Measurements from ENCODE around the gene RPL29. TPM values are rescaled to one million over a fixed set of nuclear protein-coding genes. Genes with fewer than 3 reads are reported as not detected.

Gene RPL29
- total RNA-seq, 4 donors from 2014 or later: 1,428 to 2,708 (median 2,246) TPM

DNA sequence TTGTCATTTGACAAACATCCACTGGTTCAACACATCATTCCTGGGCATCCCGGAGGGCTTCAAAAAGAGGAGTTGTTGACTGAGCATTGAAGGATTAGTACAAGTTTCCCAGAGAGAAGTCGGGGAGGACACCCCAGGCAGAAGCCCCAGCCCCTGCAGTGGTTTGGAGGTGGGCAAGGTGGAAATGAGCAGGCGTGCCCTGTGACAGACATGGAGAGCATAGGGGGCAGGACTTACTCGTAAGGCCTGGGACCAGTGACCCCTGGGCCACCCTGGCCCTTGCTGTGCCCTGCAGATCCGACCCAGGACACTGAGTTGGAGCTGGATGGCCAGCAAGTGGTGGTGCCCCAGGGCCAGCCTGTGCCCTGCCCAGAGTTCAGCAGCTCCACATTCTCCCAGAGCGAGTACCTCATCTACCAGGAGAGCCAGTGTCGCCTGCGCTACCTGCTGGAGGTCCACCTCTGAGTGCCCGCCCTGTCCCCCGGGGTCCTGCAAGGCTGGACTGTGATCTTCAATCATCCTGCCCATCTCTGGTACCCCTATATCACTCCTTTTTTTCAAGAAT is 47.6 kb downstream of the RPL29 start:
- H3K36me3 ChIP-seq: peaks cover 9% of the 10 kb centered on the region
- H3K27me3 ChIP-seq: no peaks in the 10 kb centered on the region
- 91% methylated on average over 10 of the region's 10 CpGs for WGBS

GRCh38 chr3:51947215-51947900 is 48.3 kb downstream of the RPL29 start:
- Histone ChIP-seq H3K27me3 (no peaks in the 10 kb centered on the region), H3K4me3 (no peak overlapping the region), H3K27ac (no peak overlapping the region), H3K4me1 (peaks cover 12% of the 10 kb centered on the region), H3K36me3 (peaks cover 9% of the 10 kb centered on the region), H3K9me3 (no peaks in the 10 kb centered on the region)
- WGBS: 84% methylated on average over 13 of the region's 13 CpGs
- TF ChIP-seq EP300 (IDR thresholded peaks at IDR 0.05) (no peak), CTCF (IDR thresholded peaks at IDR 0.05) (no peak), POLR2A (IDR thresholded peaks at IDR 0.05) (no peak), POLR2AphosphoS5 (IDR thresholded peaks at IDR 0.05) (no peak)
- DNase-seq (ENCODE audit: low spot score in 2 of 2): peak in 1 of 2 donors; percentile 43

More for the DNA sequence above, 47.6 kb downstream of the RPL29 start:
- H3K4me3 ChIP-seq: no peak overlapping the region
- no peak overlapping the region for H3K27ac ChIP-seq
- TF ChIP-seq POLR2A (IDR thresholded peaks at IDR 0.05) (no peak), POLR2AphosphoS5 (IDR thresholded peaks at IDR 0.05) (no peak), EP300 (IDR thresholded peaks at IDR 0.05) (no peak), CTCF (IDR thresholded peaks at IDR 0.05) (no peak)
- no peaks in the 10 kb centered on the region for H3K9me3 ChIP-seq
- H3K4me1 ChIP-seq: peaks cover 4% of the 10 kb centered on the region
- no peak for DNase-seq (ENCODE audit: low spot score in 2 of 2)

DNA sequence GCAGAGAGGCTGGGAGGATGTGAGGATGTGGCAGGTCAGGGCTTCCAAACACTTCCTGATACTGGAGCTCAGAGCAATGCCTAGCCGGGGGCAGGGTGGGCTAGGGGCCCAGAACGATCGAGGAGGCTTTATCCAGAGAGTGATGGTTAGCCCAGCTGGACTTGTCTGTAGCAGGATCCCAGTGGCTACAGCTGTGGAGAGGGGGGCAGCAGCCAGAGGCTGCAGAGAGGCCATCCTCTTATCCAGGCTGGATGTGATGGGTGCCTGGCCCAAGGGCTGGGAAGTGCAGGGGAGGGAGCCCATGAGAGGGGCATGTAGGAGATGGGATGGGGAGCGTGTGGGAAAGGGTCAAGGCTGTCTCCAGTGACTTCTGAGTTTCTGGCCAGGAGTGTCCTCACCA is 48.9 kb downstream of the RPL29 start:
- peak in 1 of 2 donors; percentile 46 for DNase-seq (ENCODE audit: low spot score in 2 of 2)
- peaks cover 9% of the 10 kb centered on the region for H3K36me3 ChIP-seq
- H3K27me3 ChIP-seq: no peaks in the 10 kb centered on the region
- WGBS: 77% methylated on average over 4 of the region's 4 CpGs
- H3K4me3 ChIP-seq: no peak overlapping the region
- peaks cover 14% of the 10 kb centered on the region for H3K4me1 ChIP-seq
- TF ChIP-seq POLR2AphosphoS5 (IDR thresholded peaks at IDR 0.05) (no peak), CTCF (IDR thresholded peaks at IDR 0.05) (no peak), EP300 (IDR thresholded peaks at IDR 0.05) (no peak), POLR2A (IDR thresholded peaks at IDR 0.05) (no peak)
- no peak overlapping the region for H3K27ac ChIP-seq
- H3K9me3 ChIP-seq: no peaks in the 10 kb centered on the region

DNA sequence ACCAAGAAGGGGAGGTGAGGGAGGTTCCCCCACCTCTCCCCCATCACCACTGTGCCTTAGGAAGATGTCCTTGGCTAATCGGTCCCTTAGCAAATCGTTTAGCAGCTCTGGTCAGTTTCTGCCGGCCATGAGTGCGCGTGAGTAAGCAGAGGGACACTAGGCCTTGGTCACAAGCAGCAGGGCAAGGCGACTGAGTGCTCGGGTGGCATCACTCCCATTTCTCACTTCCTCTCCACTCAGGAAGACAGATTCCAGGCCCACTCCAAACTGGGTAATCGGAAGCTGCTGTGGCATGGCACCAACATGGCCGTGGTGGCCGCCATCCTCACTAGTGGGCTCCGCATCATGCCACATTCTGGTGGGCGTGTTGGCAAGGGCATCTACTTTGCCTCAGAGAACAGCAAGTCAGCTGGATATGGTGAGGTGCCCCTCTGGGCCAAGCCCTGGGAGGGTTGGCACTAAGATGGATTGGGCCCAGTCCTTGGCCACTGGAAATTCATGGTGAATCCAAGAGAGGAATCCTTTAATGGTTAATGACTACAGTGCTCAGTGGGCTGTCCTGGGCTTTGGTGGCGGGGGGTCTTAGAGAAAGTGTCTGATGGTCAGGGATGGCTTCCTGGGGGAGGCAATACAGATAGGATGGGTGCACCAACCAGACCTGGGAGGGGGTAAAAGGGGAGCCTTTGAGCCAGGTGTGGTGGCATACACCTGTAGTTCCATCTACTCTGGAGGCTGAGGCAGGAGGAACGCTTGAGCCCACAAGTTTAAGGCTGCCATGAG is 49.6 kb downstream of the RPL29 start:
- Histone ChIP-seq H3K36me3 (peaks cover 9% of the 10 kb centered on the region), H3K4me3 (no peak overlapping the region), H3K4me1 (peaks cover 19% of the 10 kb centered on the region), H3K27me3 (no peaks in the 10 kb centered on the region), H3K27ac (no peak overlapping the region), H3K9me3 (no peaks in the 10 kb centered on the region)
- peak in 1 of 2 donors; percentile 26 for DNase-seq (ENCODE audit: low spot score in 2 of 2)
- TF ChIP-seq POLR2A (IDR thresholded peaks at IDR 0.05) (no peak), CTCF (IDR thresholded peaks at IDR 0.05) (no peak), POLR2AphosphoS5 (IDR thresholded peaks at IDR 0.05) (no peak), EP300 (IDR thresholded peaks at IDR 0.05) (no peak)
- 91% methylated on average over 10 of the region's 14 CpGs for whole genome bisulfite sequencing

Measured in suprapubic skin (tissue), 4 donors.